ENCODE measurements around the gene TMEM8B.

Gene TMEM8B

GRCh38 chr9:35852876-35853865 lies 24.1 kb downstream of the TMEM8B start:
- TF ChIP-seq CTCF (IDR thresholded peaks at IDR 0.05; ENCODE audit: borderline replicate concordance, control extremely low read depth, extremely low read depth, insufficient read depth, missing control alignments) = no peak
- in situ Hi-C loops (cut with MboI; ENCODE audit: low sequenced_read_pairs, unreplicated experiment) = no loop called here
- DNase-seq (ENCODE audit: low spot score) = no peak

- no peak for TF ChIP-seq CTCF (IDR thresholded peaks at IDR 0.05; ENCODE audit: borderline replicate concordance, control extremely low read depth, extremely low read depth, insufficient read depth, missing control alignments)
- in situ Hi-C loops (cut with MboI; ENCODE audit: low sequenced_read_pairs, unreplicated experiment) = no loop called here
- DNase-seq (ENCODE audit: low spot score) = no peak
Observed at GRCh38 chr9:35854091-35854762, 25.2 kb downstream of the TMEM8B start.

- no peak for DNase-seq (ENCODE audit: low spot score)
- TF ChIP-seq CTCF (IDR thresholded peaks at IDR 0.05; ENCODE audit: borderline replicate concordance, control extremely low read depth, extremely low read depth, insufficient read depth, missing control alignments) = no peak
- in situ Hi-C loops (cut with MboI; ENCODE audit: low sequenced_read_pairs, unreplicated experiment) = no loop called here
Observed at GRCh38 chr9:35856206-35856605, 27.2 kb downstream of the TMEM8B start.

- in situ Hi-C loops (cut with MboI; ENCODE audit: low sequenced_read_pairs, unreplicated experiment) = no loop called here
Observed at GRCh38 chr9:35856882-35857281, 27.9 kb downstream of the TMEM8B start.

GRCh38 chr9:35858458-35858857 lies 29.4 kb downstream of the TMEM8B start:
- DNase-seq (ENCODE audit: low spot score) = no peak
- in situ Hi-C loops (cut with MboI; ENCODE audit: low sequenced_read_pairs, unreplicated experiment) = no loop called here

More at GRCh38 chr9:35856882-35857281, 27.9 kb downstream of the TMEM8B start:
- TF ChIP-seq CTCF (IDR thresholded peaks at IDR 0.05; ENCODE audit: borderline replicate concordance, control extremely low read depth, extremely low read depth, insufficient read depth, missing control alignments) = no peak
- DNase-seq (ENCODE audit: low spot score) = no peak

More at GRCh38 chr9:35858458-35858857, 29.4 kb downstream of the TMEM8B start:
- TF ChIP-seq CTCF (IDR thresholded peaks at IDR 0.05; ENCODE audit: borderline replicate concordance, control extremely low read depth, extremely low read depth, insufficient read depth, missing control alignments) = no peak
